Measurements from ENCODE around the gene MN1.

- TF ChIP-seq POLR2AphosphoS5 (IDR thresholded peaks at IDR 0.05; ENCODE audit: borderline replicate concordance, low read depth, low read length) (no peak), EZH2 (IDR thresholded peaks at IDR 0.05) (no peak)
Observed at GRCh38 chr22:27799015-27799826, 2.3 kb downstream of the MN1 start.
